Suppressor macrophage treated with lipopolysaccharide for 4 hours (primary cell): ENCODE measurements around the gene SDC4.

Experiments used
- DNase-seq: peaks from one replicate; pipeline ENCODE4 v3.0.0-alpha.2; 2020

SDC4 gene, protein sequence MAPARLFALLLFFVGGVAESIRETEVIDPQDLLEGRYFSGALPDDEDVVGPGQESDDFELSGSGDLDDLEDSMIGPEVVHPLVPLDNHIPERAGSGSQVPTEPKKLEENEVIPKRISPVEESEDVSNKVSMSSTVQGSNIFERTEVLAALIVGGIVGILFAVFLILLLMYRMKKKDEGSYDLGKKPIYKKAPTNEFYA

DNA sequence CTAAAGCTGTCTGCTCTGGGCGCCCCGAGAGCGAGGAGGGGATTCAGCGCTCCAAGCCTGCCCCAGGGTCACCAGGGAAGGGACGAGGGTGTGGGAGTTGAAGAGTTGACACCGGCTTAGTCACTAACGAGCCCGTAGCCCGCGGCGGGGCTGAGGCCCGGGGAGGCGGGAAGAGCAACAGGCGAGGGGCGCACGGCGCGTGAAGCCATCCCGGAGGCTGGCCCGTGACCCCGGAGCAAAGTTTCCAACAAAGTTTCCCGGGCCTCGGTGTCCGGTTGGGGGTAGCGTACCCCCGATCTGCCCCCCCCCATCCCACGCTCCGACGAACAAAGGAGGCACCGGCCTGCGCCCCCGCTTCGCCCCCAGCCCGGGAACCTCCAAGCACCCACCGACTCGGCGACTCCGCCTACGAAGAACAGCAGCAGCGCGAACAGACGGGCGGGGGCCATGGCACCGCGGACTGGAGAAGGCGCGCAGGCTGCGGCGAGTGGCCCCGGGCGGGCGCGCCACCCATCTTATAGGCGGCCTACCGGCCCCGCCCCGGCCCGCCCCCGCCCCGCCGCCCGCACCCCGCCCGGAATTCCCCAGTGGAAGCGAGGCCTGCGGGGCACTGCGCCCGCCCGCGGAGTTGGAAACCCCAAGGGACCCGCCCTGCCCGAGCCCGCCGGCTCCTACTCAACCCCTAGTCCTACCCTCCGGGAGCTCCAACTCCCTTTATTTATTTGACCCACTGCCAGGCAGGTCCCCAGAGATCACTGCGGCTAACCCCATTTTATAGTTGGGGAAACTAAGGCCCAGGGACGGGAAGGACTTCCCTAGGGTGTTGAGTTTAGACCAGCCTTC is at the start of gene SDC4:
SDC4 (minus strand) TSS at position 489 of the 843 bp plus-strand sequence; CDS start at position 449, 40 bp downstream.
- DNase-seq = peak; percentile 89

GRCh38 chr20:45395114-45395415 is 46.8 kb upstream of the SDC4 start:
- DNase-seq = no peak

DNA sequence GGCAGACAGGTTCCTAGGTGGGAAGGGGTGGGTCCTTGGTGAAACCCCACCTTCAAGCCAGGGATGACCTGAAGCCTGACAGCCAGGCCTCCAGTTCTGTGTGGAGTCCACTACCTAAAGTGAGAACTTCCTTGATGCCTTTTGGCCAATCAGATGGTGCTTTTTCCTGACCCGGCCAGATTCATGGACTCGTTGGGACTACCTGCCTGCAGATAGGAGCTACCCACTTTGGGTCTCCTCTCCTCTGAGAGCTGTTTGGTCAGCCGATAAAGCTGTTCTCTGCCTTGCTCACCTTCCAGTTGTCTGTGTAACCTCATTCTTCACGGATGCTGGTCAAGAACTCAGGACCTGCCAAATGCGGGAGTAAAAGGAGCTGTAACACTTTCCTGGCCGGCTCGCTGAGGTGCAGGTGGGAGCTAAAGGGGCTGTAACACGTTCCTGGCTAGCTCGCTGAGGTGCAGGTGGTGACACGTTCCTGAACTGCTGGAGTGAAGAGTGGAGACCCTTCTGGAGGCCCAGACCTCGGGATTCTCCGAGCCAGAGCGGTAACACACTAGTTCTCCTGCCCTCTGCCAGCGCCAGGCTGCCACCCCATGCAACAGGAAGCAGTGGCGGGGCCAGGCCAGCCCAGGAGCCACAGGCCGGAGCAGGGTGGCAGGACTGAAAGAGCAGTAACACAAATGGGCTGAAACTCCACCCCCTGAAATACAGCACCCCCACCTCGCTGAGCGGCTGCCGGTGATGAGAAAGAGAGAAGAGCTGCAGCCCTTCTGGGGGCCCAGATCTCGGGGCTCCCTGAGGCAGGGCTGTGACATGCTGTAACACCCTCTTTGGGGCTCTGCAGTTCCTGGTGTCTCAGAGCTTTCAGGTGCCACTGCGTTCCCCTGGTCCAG is 46.2 kb upstream of the SDC4 start:
- no peak for DNase-seq

DNA sequence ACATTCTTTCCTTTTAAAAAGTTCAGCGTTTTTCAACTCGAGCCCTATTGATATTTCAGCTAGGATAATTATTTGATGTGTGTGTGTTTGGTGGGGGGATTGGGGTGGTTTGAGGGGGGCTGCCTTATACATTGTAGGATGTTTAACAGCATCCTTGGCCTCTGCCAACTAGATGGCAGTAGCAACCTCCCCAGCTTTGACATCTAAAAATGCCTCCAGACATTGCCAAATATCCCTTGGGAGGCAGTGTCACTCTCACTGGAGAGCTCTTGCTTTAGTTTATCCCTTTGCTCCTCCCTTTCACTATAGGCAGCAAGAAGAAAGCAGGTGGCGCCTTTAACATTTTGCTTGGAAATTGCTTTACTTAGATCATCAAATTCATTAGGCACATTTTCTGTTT is 44.5 kb upstream of the SDC4 start:
- DNase-seq = no peak

DNA sequence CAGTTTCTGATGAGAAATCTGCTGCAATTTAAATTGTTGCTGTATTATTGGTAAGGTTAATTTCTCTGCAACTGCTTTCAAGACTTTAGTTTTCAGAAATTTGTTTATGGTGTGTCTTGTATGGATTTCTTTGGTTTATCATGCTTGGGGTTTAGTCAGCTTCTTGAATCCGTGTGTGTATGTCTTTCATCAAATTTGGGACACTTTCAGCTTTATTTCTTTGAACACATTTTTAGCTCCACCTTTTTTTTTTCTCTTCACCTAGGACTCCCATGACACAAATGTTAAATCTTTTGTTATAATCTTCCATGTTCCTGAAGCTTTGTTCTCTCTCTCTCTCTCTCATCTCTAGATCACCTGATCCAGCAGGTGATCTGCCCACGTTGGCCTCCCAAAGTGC is 43.3 kb upstream of the SDC4 start:
- no peak for DNase-seq

DNA sequence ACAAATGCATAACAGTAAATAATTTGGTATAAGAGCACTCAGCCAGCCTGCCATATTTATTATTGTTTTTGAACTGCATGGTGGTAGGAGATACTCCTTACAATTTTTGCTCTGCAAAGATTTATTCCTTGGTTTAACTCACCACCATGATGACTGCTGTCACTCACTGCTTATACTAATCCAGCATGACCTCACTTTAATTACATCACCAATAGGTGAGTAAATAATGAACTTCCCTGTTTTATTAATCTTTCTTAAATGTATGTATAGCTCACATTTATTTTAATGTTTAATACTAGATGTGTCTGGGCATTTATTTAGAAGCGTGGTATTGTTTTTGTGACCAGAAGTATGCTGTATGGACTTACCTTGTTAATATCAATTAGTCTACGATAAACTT is 42.7 kb upstream of the SDC4 start:
- DNase-seq = no peak

DNA sequence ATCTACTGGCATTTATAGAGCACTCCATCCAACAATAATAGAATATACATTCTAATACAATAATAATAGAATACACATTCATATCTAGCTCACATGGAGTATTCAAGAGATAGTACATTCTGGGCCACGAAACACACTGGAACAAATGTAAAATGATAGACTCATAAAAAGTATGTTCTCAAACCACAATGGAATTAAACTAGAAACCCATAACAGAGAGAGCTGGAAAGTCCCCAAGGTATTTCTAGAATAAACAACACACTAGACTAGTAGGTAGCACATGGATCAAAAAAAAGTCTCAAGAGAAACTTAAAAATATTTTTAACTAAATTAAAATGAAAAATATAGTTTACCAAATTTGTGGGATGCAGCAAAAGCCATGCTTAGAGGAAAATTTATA is 39.0 kb upstream of the SDC4 start:
- no peak for DNase-seq

DNA sequence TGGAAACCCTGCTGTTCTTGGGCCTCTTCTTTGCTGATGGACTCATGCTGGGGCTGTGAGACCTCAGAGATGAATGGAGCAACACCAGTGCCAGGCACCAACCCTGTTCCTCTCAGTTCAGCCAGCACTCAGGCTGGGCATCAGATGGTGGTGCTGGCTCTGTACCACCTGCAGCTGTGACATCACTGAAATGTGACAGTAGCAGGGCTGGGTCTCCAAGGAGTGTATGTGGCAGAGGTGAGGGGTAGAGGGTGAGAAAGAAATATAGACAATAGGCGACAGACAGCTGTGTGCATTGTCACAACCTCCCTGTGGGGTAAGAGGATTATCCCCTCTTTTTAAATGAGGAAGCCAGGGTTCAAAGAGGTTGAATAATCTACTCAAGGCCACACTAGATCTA is 30.0 kb upstream of the SDC4 start, which contains the start of gene TP53TG5:
TP53TG5 (minus strand) TSS at position 135 of the 400 bp plus-strand sequence; CDS start at position 46, 89 bp downstream.
- no peak for DNase-seq

DNA sequence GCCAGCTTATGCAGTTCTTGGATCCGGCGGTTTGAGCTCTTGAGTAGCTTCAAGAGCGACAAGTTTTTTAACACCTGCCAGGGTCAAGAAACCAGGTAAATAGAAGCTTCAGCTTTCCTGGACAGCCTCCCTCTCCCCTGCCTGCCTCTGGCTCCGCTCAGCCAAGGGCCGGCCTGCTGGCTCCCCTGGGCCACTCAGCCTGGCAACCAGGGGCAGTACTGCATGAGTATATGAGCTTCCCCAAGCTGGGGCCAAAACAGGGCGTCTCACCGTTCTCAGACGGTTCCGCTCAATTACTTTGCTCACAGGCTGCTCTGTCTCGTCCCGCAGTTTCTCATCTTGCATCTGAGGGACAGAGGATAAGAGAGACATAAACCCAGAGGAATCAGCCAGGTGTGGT is 29.0 kb upstream of the SDC4 start:
- DNase-seq = no peak

DNA sequence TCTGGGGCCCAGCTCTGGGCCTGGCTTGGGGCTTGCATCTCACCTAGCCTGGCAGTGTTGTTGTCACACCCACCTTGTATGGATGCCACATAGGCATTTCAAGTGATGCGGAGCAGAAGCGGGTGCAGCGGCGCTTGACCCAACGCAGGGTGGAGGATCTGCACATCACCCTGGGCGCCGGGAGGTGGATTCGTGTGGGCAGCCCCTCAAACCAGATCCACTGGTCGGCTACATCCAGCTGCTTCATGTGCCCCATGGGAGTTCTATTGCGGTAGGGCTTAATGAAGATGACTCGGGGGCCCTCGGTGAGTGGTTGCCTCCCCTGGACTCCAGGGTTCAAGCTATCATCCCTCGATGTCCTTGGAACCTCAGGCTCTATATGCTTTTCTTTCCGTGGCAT is 26.7 kb upstream of the SDC4 start:
- no peak for DNase-seq

DNA sequence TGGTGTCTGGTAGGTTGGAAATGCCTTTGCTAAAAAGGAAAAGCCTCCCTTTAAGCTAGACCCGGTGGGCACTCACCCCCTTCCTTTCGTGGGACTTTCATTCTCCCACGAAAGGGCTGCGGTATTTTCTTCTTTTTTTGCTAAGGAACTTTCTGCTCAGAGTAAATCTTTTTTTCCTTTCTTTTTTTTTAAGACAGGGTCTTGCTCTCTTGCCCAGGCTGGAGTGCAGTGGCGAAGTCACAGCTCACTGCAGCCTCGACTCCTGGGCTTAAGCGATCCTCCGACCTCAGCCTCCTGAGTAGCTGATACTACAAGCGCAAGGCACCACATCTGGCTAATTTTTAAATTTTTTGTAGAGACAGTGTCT is 25.9 kb upstream of the SDC4 start:
- no peak for DNase-seq

DNA sequence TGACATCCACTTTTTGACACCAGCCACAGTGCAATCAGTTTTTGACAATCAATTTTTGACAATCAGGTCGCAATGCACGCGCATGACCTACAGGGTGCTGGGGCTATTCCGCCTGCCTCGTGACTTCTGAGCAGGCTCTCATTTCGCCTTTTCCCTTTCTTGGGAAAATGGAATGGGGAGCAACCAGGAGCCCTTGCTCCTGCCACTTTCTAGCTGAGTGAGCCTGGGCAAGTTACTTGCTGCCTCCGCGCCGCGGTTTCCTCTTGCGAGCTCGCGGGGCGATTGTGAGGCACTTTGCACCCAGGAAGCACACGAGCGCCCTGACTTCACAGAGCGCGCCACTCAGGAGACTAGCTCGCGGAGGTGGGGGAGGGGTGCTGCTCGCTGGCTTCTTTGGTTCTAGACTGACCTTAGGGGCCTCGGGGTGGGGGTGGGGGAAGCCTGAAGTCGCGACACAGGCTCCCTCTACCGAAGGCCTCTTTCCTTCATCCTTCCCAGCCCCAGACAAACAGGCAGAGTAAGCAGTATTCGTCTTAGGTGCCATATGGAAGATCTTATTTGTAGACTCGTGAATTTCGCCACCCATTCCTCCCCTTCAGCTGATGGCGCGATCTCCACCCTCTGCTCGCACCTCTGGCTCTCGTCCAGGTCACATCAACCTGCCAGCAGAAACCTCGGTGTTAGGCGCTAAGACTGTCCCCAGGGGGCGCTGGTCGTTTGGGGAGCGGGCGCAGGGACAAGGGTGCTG is 25.3 kb upstream of the SDC4 start:
- peak; percentile 85 for DNase-seq

GRCh38 chr20:45372646-45373352 is 24.6 kb upstream of the SDC4 start:
- no peak for DNase-seq

DNA sequence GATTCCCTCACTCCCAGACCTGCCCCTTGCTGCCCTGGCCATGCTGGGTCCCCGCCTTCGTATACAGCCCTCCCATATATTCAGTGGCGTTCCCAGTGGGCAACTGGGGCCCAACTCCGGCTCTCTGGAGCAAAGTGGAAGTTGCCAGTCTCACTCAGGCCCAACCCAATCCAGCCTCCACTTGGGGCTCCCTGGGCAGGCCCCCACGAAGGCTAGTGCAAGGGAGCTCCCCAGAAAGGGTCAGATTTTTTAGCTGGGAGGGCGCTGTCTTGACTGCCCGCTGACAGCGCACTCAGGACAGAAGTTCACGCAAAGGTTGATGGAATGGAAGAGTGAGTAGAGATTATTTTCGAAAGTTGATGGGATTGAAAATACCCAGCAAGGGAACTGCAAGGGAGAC is 24.0 kb upstream of the SDC4 start:
- DNase-seq = no peak

GRCh38 chr20:45370571-45371160 is 22.4 kb upstream of the SDC4 start:
- DNase-seq = no peak

DNA sequence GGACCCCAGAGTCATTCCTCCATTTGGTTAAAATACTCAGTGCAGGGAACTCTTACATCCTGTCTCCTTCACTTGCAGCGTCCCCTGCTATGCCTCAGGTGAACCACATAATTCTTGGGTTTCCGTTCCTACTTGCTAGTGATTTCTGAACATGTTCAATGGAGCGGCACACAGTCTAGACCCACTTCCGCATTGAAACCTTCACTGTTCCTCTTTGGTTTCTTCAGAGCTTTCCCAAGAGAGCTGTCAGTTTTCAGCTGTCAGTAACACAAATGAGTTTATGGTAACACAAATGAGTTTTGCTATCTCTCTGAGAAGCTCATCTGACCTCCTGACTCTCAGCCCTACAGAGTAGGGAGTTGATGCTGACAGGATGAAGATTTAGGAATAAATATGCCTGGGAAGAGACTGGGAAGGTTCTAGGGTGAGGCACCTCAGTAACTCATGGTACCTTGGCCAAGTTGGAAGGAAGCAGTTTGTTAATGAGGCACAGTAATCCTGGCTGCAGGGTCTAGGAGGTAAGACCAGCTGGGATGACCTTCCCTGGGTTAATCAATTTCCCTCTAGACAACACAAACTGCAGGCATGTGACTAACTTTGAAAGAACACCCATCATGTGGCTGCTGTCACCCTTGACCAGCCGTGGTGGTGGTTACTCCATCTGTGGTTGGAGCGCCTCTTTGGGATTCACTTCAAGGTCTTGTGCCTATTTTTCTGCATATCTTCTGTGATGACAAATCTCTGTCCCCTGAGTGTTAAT is 20.2 kb upstream of the SDC4 start:
- DNase-seq = peak; percentile 81

DNA sequence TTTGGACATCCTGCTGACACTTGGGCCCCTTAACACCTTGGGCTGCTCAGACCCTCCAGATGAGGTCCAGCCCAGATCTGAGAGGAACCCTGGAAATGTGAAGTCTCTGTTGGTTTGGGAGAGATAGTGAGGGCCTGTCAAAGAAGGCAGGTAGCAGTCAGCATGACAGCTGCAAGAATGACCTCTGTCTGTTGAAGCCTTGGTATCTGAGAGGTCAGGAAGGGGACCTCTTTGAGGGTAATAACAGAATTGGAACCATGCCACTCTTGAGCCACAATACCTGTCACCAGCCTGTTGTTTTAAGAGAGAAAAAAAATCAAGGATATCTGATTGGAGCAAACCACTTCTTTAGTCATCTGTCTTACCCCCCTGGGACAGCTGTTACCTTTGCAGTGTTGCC is 18.9 kb upstream of the SDC4 start:
- no peak for DNase-seq

GRCh38 chr20:45366631-45367030 is 18.4 kb upstream of the SDC4 start:
- no peak for DNase-seq

DNA sequence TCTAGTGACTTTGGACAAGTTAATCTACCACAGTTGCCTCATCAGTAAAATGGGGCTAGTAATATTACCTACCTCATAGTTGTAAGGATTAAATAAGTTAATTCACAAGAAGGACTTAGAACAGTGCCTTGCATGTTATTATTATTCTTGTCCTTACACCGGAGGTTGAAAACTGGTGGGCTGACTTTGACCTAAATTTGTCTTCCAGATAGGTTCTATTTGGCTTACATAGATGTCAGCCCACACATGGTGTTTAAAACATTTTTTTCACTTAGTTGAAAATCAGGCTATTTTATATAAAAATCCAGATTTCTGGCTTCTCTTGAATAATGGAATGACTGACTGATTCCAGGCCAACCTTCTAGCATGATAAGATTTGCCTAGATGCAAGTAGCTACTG is 18.0 kb upstream of the SDC4 start:
- DNase-seq = no peak

GRCh38 chr20:45365444-45365970 is 17.3 kb upstream of the SDC4 start:
- no peak for DNase-seq
